Measurements from ENCODE around the gene GRIN2D.

GRIN2D gene

GRCh38 chr19:48398375-48399235, 5.1 kb downstream of the GRIN2D start:
- DNase-seq, result no peak

GRCh38 chr19:48400018-48400742, 6.7 kb downstream of the GRIN2D start:
- DNase-seq, result peak; percentile 71

GRCh38 chr19:48401287-48401686, 7.8 kb downstream of the GRIN2D start:
- no peak for DNase-seq

- no peak for DNase-seq
Measured at GRCh38 chr19:48403606-48404005, 10.1 kb downstream of the GRIN2D start.

- DNase-seq, result no peak
Measured at GRCh38 chr19:48405010-48405659, 11.7 kb downstream of the GRIN2D start.

GRCh38 chr19:48405850-48406249, 12.4 kb downstream of the GRIN2D start:
- DNase-seq, result no peak

- no peak for DNase-seq
Measured at GRCh38 chr19:48413879-48414587, 20.6 kb downstream of the GRIN2D start.

- no peak for DNase-seq
Measured at GRCh38 chr19:48415395-48415794, 21.9 kb downstream of the GRIN2D start.

- no peak for DNase-seq
Measured at GRCh38 chr19:48415806-48416221, 22.3 kb downstream of the GRIN2D start.

- no peak for DNase-seq
Measured at GRCh38 chr19:48417421-48417820, 24.0 kb downstream of the GRIN2D start.

- DNase-seq, result no peak
Measured at GRCh38 chr19:48418317-48419064, 25.0 kb downstream of the GRIN2D start.

- DNase-seq, result no peak
Measured at GRCh38 chr19:48419158-48419920, 25.9 kb downstream of the GRIN2D start.

GRCh38 chr19:48421548-48421947, 28.1 kb downstream of the GRIN2D start:
- DNase-seq, result no peak

GRCh38 chr19:48424694-48425219, 31.3 kb downstream of the GRIN2D start:
- no peak for DNase-seq

GRCh38 chr19:48428670-48429069, 35.2 kb downstream of the GRIN2D start:
- no peak for DNase-seq

GRCh38 chr19:48433337-48433736, 39.9 kb downstream of the GRIN2D start:
- no peak for DNase-seq

GRCh38 chr19:48436586-48436985, 43.1 kb downstream of the GRIN2D start:
- DNase-seq, result no peak

GRCh38 chr19:48441360-48442050, 48.0 kb downstream of the GRIN2D start:
- no peak for DNase-seq

- no peak for DNase-seq
Measured at GRCh38 chr19:48442116-48443035, 48.9 kb downstream of the GRIN2D start.

Measured in NCI-H187 treated with DMSO at 0.1 percent for 48 hours (cell line).